Measurements from ENCODE around the gene ELMOD1. TPM values are rescaled to one million over a fixed set of nuclear protein-coding genes. Genes with fewer than 3 reads are reported as not detected.

The ELMOD1 gene
- not detected for total RNA-seq

DNA sequence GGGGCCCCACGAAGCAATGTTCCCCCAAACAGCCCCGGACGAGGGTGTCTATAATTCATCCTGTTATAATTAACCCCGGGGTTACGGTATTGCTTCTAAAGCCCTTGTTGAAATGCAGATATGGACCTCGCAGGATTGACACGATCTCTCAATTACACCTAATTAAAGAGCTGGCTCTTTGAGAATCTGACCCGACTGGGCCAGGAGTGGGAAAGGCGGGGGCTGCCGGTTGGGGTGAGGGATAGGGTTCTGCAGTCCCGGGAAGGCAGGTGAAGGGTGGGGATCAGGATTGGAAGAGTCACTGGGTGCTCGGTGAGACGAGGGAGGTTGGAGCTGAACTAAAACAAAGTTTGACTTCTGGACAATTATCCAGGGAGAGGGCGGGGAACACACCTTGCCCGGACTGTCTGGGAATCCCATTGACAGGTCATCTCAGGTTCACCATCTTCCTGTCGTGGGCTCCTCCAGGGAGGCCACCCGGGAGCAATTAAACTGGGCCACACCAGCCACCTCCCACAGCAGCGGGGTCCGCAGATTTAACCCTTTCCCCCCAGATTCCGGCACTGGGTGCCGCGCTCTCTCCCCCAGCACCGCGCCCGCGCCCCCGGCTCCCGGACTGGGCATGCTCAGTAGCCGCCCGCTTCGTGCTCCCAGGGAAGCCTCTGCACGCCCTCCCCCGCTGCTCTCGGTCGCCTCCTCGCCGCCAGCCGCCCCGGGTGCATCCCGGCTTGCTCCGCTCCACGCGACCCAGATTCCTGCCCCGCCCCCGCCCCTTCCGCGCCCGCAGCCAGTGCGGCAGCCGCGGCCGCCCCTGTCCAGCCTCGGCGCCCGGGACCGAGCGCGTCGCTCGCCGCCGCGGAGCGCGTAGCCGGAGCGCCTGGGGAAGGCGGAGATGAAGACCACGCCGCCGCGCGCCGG, at the start of gene ELMOD1:
ELMOD1 (plus strand) TSS at position 688 of the 918 bp plus-strand sequence. CDS start 27,043 bp downstream, outside the sequence.
- TF ChIP-seq, protein P1, sequence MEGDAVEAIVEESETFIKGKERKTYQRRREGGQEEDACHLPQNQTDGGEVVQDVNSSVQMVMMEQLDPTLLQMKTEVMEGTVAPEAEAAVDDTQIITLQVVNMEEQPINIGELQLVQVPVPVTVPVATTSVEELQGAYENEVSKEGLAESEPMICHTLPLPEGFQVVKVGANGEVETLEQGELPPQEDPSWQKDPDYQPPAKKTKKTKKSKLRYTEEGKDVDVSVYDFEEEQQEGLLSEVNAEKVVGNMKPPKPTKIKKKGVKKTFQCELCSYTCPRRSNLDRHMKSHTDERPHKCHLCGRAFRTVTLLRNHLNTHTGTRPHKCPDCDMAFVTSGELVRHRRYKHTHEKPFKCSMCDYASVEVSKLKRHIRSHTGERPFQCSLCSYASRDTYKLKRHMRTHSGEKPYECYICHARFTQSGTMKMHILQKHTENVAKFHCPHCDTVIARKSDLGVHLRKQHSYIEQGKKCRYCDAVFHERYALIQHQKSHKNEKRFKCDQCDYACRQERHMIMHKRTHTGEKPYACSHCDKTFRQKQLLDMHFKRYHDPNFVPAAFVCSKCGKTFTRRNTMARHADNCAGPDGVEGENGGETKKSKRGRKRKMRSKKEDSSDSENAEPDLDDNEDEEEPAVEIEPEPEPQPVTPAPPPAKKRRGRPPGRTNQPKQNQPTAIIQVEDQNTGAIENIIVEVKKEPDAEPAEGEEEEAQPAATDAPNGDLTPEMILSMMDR (IDR thresholded peaks at IDR 0.05; ENCODE audit: low read depth): no peak

DNA sequence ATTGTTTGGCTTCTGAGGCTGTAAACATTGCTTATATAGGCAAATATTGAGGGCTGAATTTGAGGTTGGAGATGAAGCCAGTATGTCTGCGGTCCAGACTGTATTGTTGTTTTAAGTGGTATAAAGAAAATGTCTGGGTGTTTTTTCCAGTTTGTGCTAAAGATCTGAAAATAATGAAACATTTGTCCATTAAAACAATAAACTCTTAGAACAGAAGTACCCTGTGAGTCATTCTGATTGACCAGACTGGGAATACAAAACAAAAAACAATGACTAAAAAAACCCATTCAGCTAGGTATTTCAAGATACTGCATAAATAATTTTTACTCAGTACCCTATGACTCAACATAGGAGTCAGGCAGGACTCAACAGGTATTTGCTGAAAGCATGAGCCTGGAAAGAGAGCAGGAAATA, 45.8 kb upstream of the ELMOD1 start:
- TF ChIP-seq, protein P1 (IDR thresholded peaks at IDR 0.05; ENCODE audit: low read depth): no peak

- TF ChIP-seq, protein P1 (IDR thresholded peaks at IDR 0.05; ENCODE audit: low read depth): no peak
These were observed 43.0 kb upstream of the ELMOD1 start for GRCh38 chr11:107547961-107548360.

DNA sequence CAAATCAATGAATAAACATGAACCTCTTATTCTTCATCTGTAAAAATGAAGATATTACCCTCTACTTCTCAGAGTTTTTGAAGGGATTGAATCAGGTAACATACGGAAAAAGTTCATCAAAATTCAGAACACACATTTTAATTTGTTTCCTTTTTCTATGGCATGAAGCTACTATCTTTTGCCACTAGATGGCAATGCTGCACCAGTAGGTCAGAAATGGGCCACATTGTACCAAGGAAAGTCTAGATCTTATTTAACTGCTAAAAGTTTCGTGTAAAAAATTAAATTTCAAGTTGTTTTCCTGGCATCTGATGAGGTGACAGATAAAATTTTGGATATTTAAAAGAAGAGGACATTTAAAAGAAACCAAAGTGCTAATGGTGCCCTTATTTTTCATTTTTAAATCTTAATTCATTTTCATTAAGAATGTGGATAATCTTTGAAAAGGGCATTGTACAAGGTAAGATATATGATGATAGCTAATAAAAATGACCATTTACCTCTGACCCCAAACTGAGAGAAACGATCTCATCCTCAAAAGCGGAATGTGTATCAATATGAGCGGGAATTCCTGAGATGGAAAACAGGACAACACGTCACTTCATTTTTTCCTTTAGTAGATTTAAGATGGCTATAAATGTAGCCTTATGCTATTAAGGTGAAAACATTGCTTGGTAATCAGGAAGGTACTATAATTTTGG, 41.5 kb upstream of the ELMOD1 start:
- TF ChIP-seq, protein P1 (IDR thresholded peaks at IDR 0.05; ENCODE audit: low read depth): no peak

- TF ChIP-seq, protein P1 (IDR thresholded peaks at IDR 0.05; ENCODE audit: low read depth): no peak
These were observed 41.0 kb upstream of the ELMOD1 start for GRCh38 chr11:107549954-107550285.

DNA sequence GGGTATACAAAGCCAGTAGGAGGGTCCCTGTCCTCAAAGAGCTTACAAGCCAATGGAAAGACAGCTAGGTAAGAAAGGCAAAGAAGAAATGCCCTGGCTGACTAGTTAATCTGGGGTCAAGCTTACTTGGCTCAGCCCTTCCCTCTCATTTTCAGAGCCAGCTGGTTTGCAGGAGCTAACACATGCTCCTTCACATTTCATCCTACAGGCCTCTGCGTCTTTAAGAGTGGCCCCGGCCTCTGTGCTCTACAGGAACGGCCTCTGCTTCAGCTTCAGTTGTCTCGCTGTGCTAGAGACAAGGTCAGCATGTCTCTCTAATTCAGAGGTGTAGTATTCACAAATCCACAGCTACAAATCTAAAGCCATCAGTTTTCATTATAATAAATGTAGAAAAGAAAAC, 40.6 kb upstream of the ELMOD1 start:
- TF ChIP-seq, protein P1 (IDR thresholded peaks at IDR 0.05; ENCODE audit: low read depth): no peak

GRCh38 chr11:107561688-107562087, 29.3 kb upstream of the ELMOD1 start:
- TF ChIP-seq, protein P1 (IDR thresholded peaks at IDR 0.05; ENCODE audit: low read depth): no peak
